Measurements from ENCODE around the gene DPH6. TPM values are rescaled to one million over a fixed set of nuclear protein-coding genes. Genes with fewer than 3 reads are reported as not detected.

The DPH6 gene
- total and polyA plus RNA-seq, 2 experiments from 2014 or later = 11.3 to 14.4 TPM

DNA sequence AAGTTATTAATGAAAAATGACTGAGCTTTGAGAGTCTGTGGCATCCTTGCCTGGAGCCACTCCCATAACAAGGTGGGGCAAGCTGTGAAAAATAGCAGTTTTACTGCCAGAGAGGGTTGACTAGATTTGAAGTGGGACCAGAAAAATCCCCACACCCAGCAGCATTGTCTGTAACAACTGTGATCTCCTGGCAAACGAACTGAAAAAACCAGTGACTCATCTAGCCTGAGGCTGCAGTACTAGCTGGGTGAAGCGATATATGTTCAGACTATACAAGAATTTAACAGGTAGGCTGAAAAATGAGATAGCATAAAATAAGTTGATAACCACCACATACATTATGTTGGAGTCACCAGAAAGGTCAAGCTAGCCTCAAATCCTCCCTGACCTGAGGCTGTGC, 64.0 kb downstream of the DPH6 start:
- no peak overlapping the region for H3K27ac ChIP-seq
- H4K20me1 ChIP-seq (ENCODE audit: insufficient read depth, poor library complexity, severe bottlenecking) = no peaks in the 10 kb centered on the region
- WGBS (ENCODE audit: low lambda C conversion rate, missing lambda C conversion rate) = 33% methylated on average over 2 of the region's 2 CpGs
- no peaks in the 10 kb centered on the region for H3K4me1 ChIP-seq (ENCODE audit: insufficient read depth)
- no peaks in the 10 kb centered on the region for H3K27me3 ChIP-seq
- no peak for TF ChIP-seq CTCF (IDR thresholded peaks at IDR 0.05; ENCODE audit: poor library complexity)
- TF ChIP-seq EZH2 (IDR thresholded peaks at IDR 0.05; ENCODE audit: borderline replicate concordance) = no peak
- TF ChIP-seq EZH2phosphoT487 (IDR thresholded peaks at IDR 0.05; ENCODE audit: low read depth, severe bottlenecking, unreplicated experiment) = no peak
- no peak overlapping the region for H2AFZ ChIP-seq
- H3K4me2 ChIP-seq = no peak overlapping the region
- peak; percentile 47 for DNase-seq (ENCODE audit: low spot score)
- H3K9me3 ChIP-seq (ENCODE audit: low read depth) = no peaks in the 10 kb centered on the region
- no peak overlapping the region for H3K4me3 ChIP-seq
- H3K79me2 ChIP-seq = no peaks in the 10 kb centered on the region
- no peaks in the 10 kb centered on the region for H3K36me3 ChIP-seq (replicated peaks; ENCODE audit: insufficient read depth, low read depth)
- no peaks in the 10 kb centered on the region for H3K9me2 ChIP-seq (replicated peaks; ENCODE audit: insufficient read depth)

DNA sequence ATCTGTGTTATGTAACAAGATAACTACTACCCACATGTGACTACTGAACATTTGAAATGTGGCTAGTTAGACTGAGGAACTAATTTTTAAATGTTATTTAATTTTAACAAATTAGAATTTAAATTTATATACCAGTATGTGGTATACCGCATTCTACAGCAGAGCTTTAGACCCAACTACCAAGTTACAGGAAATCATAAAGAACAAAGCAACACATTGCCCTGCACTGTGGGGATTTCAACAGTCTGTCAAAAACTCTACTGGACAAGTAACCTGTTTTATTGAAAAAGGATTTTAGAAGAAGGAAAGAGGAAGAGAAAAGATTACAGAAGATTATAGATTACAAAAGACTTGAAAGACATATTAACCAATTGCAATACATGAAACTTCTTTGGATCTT, 64.9 kb downstream of the DPH6 start:
- H3K4me2 ChIP-seq = no peak overlapping the region
- no peaks in the 10 kb centered on the region for H3K27me3 ChIP-seq
- H4K20me1 ChIP-seq (ENCODE audit: insufficient read depth, poor library complexity, severe bottlenecking) = no peaks in the 10 kb centered on the region
- H3K79me2 ChIP-seq = no peaks in the 10 kb centered on the region
- DNase-seq (ENCODE audit: low spot score) = no peak
- no peaks in the 10 kb centered on the region for H3K9me2 ChIP-seq (replicated peaks; ENCODE audit: insufficient read depth)
- H3K4me3 ChIP-seq = no peak overlapping the region
- no peak overlapping the region for H3K27ac ChIP-seq
- TF ChIP-seq CTCF (IDR thresholded peaks at IDR 0.05; ENCODE audit: poor library complexity) = no peak
- H3K36me3 ChIP-seq (replicated peaks; ENCODE audit: insufficient read depth, low read depth) = no peaks in the 10 kb centered on the region
- no peaks in the 10 kb centered on the region for H3K9me3 ChIP-seq (ENCODE audit: low read depth)
- no peaks in the 10 kb centered on the region for H3K4me1 ChIP-seq (ENCODE audit: insufficient read depth)
- H2AFZ ChIP-seq = no peak overlapping the region
- WGBS (ENCODE audit: low lambda C conversion rate, missing lambda C conversion rate) = 89% methylated on average over 1 of the region's 1 CpG

DNA sequence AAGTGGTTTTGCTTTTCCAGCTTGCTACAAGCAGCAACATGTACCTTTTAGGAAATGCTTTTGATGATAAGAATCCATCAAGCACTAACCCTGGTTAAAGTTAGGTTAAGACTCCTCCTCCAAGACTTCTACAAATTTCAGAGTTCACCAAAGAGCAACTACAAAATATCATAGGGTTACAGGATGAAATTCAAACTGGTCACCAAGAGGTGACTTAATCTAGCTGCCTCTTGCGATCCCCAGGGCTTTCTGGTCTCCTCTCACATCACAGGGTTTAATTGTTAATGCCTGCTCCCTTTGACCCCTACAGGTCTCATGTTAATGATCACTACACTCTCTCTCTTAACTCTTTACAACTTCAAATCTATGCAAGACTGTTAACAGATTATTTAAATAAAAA, 66.5 kb downstream of the DPH6 start:
- TF ChIP-seq EZH2phosphoT487 (IDR thresholded peaks at IDR 0.05; ENCODE audit: low read depth, severe bottlenecking, unreplicated experiment) (no peak), EZH2 (IDR thresholded peaks at IDR 0.05; ENCODE audit: borderline replicate concordance) (no peak), CTCF (IDR thresholded peaks at IDR 0.05; ENCODE audit: poor library complexity) (no peak)
- WGBS (ENCODE audit: low lambda C conversion rate, missing lambda C conversion rate) = 46% methylated on average over 1 of the region's 1 CpG
- Histone ChIP-seq H3K36me3 (replicated peaks; ENCODE audit: insufficient read depth, low read depth) (no peaks in the 10 kb centered on the region), H3K4me1 (ENCODE audit: insufficient read depth) (no peaks in the 10 kb centered on the region), H4K20me1 (ENCODE audit: insufficient read depth, poor library complexity, severe bottlenecking) (no peaks in the 10 kb centered on the region), H3K9me2 (replicated peaks; ENCODE audit: insufficient read depth) (no peaks in the 10 kb centered on the region), H3K79me2 (no peaks in the 10 kb centered on the region), H3K4me2 (no peak overlapping the region), H2AFZ (no peak overlapping the region), H3K27ac (no peak overlapping the region), H3K9me3 (ENCODE audit: low read depth) (no peaks in the 10 kb centered on the region), H3K4me3 (no peak overlapping the region), H3K27me3 (no peaks in the 10 kb centered on the region)
- DNase-seq (ENCODE audit: low spot score) = no peak
